Stomach (tissue), 9 donors: ENCODE measurements around the gene OR4D2. TPM values are rescaled to one million over a fixed set of nuclear protein-coding genes. Genes with fewer than 3 reads are reported as not detected.

ENCODE experiments used
- DNase-seq, 2 donors: peaks; one replicate each; pipeline versions ENCODE4 v3.0.0 to v3.0.0-alpha.2; 2013 to 2019
- H3K27ac ChIP-seq, 5 donors: fragments of 200-600 bp in 4 of 5; sonication (generic) in 4 of 5; one replicate each; pipeline ENCODE4 v1.5.1; 2013 to 2019; ENCODE audit warnings: mild to moderate bottlenecking in 1 of 5, moderate library complexity in 1 of 5
- H3K27me3 ChIP-seq, 3 donors: fragments of 200-600 bp; sonication (generic); one replicate each; pipeline ENCODE4 v1.5.1; 2017 to 2019; ENCODE audit warnings: mixed run types in 1 of 3
- H3K36me3 ChIP-seq, 4 donors: fragments of 200-600 bp; sonication (generic); 1 replicate in 3 of 4; 2 replicates in 1 of 4; pipeline ENCODE4 v1.5.1; 2016 to 2019
- H3K4me1 ChIP-seq, 4 donors: fragments of 200-600 bp; sonication (generic); one replicate each; pipeline ENCODE4 v1.5.1; 2016 to 2019
- H3K4me3 ChIP-seq, 4 donors: fragments of 200-600 bp; sonication (generic) in 3 of 4; one replicate each; pipeline ENCODE4 v1.5.1; 2016 to 2019; ENCODE audit warnings: mild to moderate bottlenecking in 1 of 4
- H3K9me3 ChIP-seq, 4 donors: fragments of 200-600 bp; sonication (generic); one replicate each; pipeline ENCODE4 v1.5.1; 2016 to 2019
- EP300 ChIP-seq: sonication (generic); formaldehyde crosslinking; IDR thresholded peaks from one replicate; pipeline ENCODE4 v1.6.1; 2017; ENCODE audit warnings: antibody characterized with exemption
- POLR2A ChIP-seq, 4 donors: fragments of 450-650 bp; IDR thresholded peaks; one replicate each; pipeline ENCODE4 v1.6.1; 2016; ENCODE audit warnings: antibody characterized with exemption in 4 of 4, control low read depth in 2 of 4, mild to moderate bottlenecking in 1 of 4, moderate library complexity in 1 of 4
- POLR2AphosphoS5 ChIP-seq, 3 donors: sonication (generic); formaldehyde crosslinking; IDR thresholded peaks; one replicate each; pipeline ENCODE4 v1.6.1; 2016; ENCODE audit warnings: antibody characterized with exemption in 3 of 3
- WGBS, 5 donors: extraction: QIAGEN DNeasy Blood & Tissue Kit in 3 of 5; methylation state at CpG; one replicate each; pipeline versions ENCODE4 v1.1.5 to v1.1.7; 2013 to 2018; 5-methylcytosine and 5-hydroxymethylcytosine counted together
- intact Hi-C: fragments of 100-400 bp; cut with DNase I; formaldehyde crosslinking; loops from one replicate; pipeline ENCODE4 v1.15.1; 2023; ENCODE audit warnings: low total_unique reads
- polyA plus RNA-seq, 3 donors: library from polyadenylated mRNA; stranded (reverse); fragments of 200-250 nt; gene quantifications; one replicate each; pipeline ENCODE4 v1.2.3, GENCODE V29; 2013
- total RNA-seq, 5 donors: library from RNA; depleted of rRNA; stranded (reverse); fragments of >200 nt; gene quantifications; one replicate each; pipeline versions ENCODE4 v1.1.0 to v1.2.3, GENCODE V29; 2014 to 2016
- TF ChIP-seq, protein P1 (sequence below), 7 experiments: fragments of 450-650 bp in 4 of 7; fragments of 200-600 bp in 3 of 7; sonication (generic) in 3 of 7; IDR thresholded peaks; one replicate each; pipeline ENCODE4 v1.5.1; 2016 to 2019; ENCODE audit warnings: antibody characterized with exemption in 7 of 7, control low read depth in 2 of 7, mild to moderate bottlenecking in 1 of 7
- donor health status: healthy with polysubstance abuse.
- donor health status: Bipolar disorder and iron deficiency.
- donor health status: healthy.

Gene OR4D2
- total and polyA plus RNA-seq, 8 donors, result not detected

GRCh38 chr17:58153046-58153445 lies 13.7 kb upstream of the OR4D2 start:
- DNase-seq, result peak in 1 of 2 donors; percentile 49
- Histone ChIP-seq H3K4me1 (peaks cover 7 to 14% (median 11%) of the 10 kb centered on the region in 4 donors), H3K27ac (no peak overlapping the region), H3K36me3 (no peaks in the 10 kb centered on the region), H3K27me3 (peaks cover 0 to 68% (median 22%) of the 10 kb centered on the region in 3 donors), H3K4me3 (no peak overlapping the region), H3K9me3 (no peaks in the 10 kb centered on the region)
- WGBS, 5 donors, result 47 to 67% (median 56%) methylated on average over 2 of the region's 2 CpGs
- TF ChIP-seq, protein P1, sequence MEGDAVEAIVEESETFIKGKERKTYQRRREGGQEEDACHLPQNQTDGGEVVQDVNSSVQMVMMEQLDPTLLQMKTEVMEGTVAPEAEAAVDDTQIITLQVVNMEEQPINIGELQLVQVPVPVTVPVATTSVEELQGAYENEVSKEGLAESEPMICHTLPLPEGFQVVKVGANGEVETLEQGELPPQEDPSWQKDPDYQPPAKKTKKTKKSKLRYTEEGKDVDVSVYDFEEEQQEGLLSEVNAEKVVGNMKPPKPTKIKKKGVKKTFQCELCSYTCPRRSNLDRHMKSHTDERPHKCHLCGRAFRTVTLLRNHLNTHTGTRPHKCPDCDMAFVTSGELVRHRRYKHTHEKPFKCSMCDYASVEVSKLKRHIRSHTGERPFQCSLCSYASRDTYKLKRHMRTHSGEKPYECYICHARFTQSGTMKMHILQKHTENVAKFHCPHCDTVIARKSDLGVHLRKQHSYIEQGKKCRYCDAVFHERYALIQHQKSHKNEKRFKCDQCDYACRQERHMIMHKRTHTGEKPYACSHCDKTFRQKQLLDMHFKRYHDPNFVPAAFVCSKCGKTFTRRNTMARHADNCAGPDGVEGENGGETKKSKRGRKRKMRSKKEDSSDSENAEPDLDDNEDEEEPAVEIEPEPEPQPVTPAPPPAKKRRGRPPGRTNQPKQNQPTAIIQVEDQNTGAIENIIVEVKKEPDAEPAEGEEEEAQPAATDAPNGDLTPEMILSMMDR (IDR thresholded peaks at IDR 0.05), result no peak
- TF ChIP-seq POLR2AphosphoS5 (IDR thresholded peaks at IDR 0.05), result no peak
- no peak for TF ChIP-seq EP300
- no peak for TF ChIP-seq POLR2A (IDR thresholded peaks at IDR 0.05)
- intact Hi-C loops, result no loop called here

GRCh38 chr17:58153671-58154070 lies 13.1 kb upstream of the OR4D2 start:
- DNase-seq, result no peak
- intact Hi-C loops, result no loop called here

DNA sequence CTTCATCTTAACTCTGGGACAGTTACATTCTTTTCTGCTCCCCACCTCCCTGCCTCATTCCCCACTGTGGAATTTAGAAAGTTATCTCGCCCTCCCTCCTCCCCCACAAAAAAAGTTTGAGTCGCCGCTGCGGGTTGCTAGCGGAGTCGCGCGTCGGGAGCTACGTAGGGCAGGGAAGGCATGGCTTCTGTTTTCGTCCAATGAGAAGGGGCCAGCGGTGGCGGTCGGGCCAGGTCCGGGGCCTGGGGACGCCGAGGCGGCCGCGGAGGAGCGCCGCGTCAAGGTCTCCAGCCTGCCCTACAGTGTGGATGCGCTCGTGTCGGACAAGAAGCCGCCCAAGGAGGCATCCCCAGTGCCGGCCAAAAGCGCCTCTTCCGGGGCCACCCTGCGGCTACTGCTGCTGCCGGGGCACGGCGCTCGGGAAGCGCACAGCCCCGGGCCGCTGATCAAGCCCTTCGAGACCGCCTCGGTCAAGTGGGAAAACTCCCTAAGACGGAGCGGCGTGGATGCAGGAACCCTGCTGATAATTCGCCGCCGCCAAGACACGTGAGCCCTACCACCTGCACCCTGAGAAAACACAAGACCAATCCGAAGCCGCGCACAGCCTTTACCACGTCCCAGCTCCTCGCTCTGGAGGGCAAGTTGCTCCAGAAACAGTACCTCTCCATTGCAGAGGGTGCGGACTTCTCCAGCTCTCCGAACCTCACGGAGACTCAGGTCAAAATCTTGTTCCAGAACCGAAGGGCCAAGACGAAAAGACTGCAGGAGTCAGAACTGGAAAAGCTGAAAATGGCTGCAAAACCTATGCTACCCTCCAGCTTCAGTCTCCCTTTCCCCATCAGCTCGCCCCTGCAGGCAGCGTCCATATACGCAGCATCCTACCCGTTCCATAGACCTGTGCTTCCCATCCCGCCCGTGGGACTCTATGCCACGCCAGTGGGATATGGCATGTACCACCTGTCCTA lies 9.7 kb upstream of the OR4D2 start:
- peaks cover 7 to 14% (median 11%) of the 10 kb centered on the region in 4 donors for H3K4me1 ChIP-seq
- H3K9me3 ChIP-seq, result no peaks in the 10 kb centered on the region
- H3K36me3 ChIP-seq, result no peaks in the 10 kb centered on the region
- 3 to 6% (median 5%) methylated on average over 37 to 65 of the region's 65 CpGs for WGBS, 5 donors
- TF ChIP-seq POLR2A (IDR thresholded peaks at IDR 0.05), result no peak
- TF ChIP-seq POLR2AphosphoS5 (IDR thresholded peaks at IDR 0.05), result no peak
- no peak for TF ChIP-seq EP300
- TF ChIP-seq, protein P1 (IDR thresholded peaks at IDR 0.05), result no peak
- peak in 1 of 2 donors; percentile 61 for DNase-seq
- peak overlapping the region; percentile 40 to 48 (median 45) for H3K4me3 ChIP-seq
- H3K27ac ChIP-seq, result no peak overlapping the region
- H3K27me3 ChIP-seq, result peaks cover 0 to 65% (median 26%) of the 10 kb centered on the region in 3 donors
- intact Hi-C loops, result no loop called here

More at GRCh38 chr17:58153671-58154070, 13.1 kb upstream of the OR4D2 start:
- H3K4me1 ChIP-seq, result peaks cover 7 to 14% (median 11%) of the 10 kb centered on the region in 4 donors
- H3K9me3 ChIP-seq, result no peaks in the 10 kb centered on the region
- no peaks in the 10 kb centered on the region for H3K36me3 ChIP-seq
- H3K4me3 ChIP-seq, result no peak overlapping the region
- TF ChIP-seq POLR2A (IDR thresholded peaks at IDR 0.05) (no peak), POLR2AphosphoS5 (IDR thresholded peaks at IDR 0.05) (no peak), EP300 (no peak)
- TF ChIP-seq, protein P1 (IDR thresholded peaks at IDR 0.05), result no peak
- no peak overlapping the region for H3K27ac ChIP-seq
- peaks cover 0 to 68% (median 22%) of the 10 kb centered on the region in 3 donors for H3K27me3 ChIP-seq

GRCh38 chr17:58158181-58158580 lies 8.6 kb upstream of the OR4D2 start:
- intact Hi-C loops, result no loop called here
- Histone ChIP-seq H3K36me3 (no peaks in the 10 kb centered on the region), H3K27me3 (peaks cover 0 to 65% (median 26%) of the 10 kb centered on the region in 3 donors), H3K9me3 (no peaks in the 10 kb centered on the region), H3K27ac (no peak overlapping the region), H3K4me1 (peaks cover 7 to 14% (median 11%) of the 10 kb centered on the region in 4 donors), H3K4me3 (no peak overlapping the region)
- no peak for DNase-seq
- 64 to 80% (median 71%) methylated on average over 2 of the region's 2 CpGs for WGBS, 5 donors
- TF ChIP-seq, protein P1 (IDR thresholded peaks at IDR 0.05), result no peak
- TF ChIP-seq EP300 (no peak), POLR2A (IDR thresholded peaks at IDR 0.05) (no peak)
